Measurements from ENCODE around the gene OGFRL1. TPM values are rescaled to one million over a fixed set of nuclear protein-coding genes. Genes with fewer than 3 reads are reported as not detected.

The OGFRL1 gene
- total RNA-seq, 1 donor from 2014 or later = 35.3 TPM

- no peak overlapping the region for H3K27ac Mint-ChIP-seq (ENCODE audit: unreplicated experiment)
- peaks cover 9% of the 10 kb centered on the region for H3K4me1 ChIP-seq (ENCODE audit: insufficient read depth, low read length)
- H3K79me2 ChIP-seq (ENCODE audit: insufficient read depth, low read length) = no peaks in the 10 kb centered on the region
- H3K4me2 ChIP-seq (ENCODE audit: low read length) = no peak overlapping the region
- FAIRE-seq (no peak), DNase-seq (ENCODE audit: low read depth) (no peak)
- H4K20me1 ChIP-seq (ENCODE audit: insufficient read depth, low read length) = no peaks in the 10 kb centered on the region
- no peak overlapping the region for H3K9ac ChIP-seq (ENCODE audit: low read length)
- H3K27me3 ChIP-seq (ENCODE audit: insufficient read depth, low read length) = no peaks in the 10 kb centered on the region
- H3K9me3 ChIP-seq (ENCODE audit: insufficient read depth, low read depth, low read length) = no peaks in the 10 kb centered on the region
- no peaks in the 10 kb centered on the region for H3K36me3 ChIP-seq (ENCODE audit: insufficient read depth, low read length)
- no peak overlapping the region for H3K27ac ChIP-seq (ENCODE audit: low read depth, low read length)
- H3K4me1 Mint-ChIP-seq (ENCODE audit: low read depth, unreplicated experiment) = peaks cover 5% of the 10 kb centered on the region
- no peak overlapping the region for H2AFZ ChIP-seq (ENCODE audit: low read depth, low read length)
- H3K27me3 Mint-ChIP-seq (ENCODE audit: low read depth, unreplicated experiment) = no peaks in the 10 kb centered on the region
- no peaks in the 10 kb centered on the region for H3K9me3 Mint-ChIP-seq (ENCODE audit: unreplicated experiment)
- no peak overlapping the region for H3K4me3 ChIP-seq (ENCODE audit: insufficient read depth, low read depth, low read length)
- TF ChIP-seq CTCF (IDR thresholded peaks at IDR 0.05; ENCODE audit: insufficient read depth, low read depth, low read length) (no peak), EZH2 (IDR thresholded peaks at IDR 0.05; ENCODE audit: insufficient read depth, low read length) (no peak)
- no peaks in the 10 kb centered on the region for H3K36me3 Mint-ChIP-seq (ENCODE audit: low read depth, unreplicated experiment)
- H3K4me3 Mint-ChIP-seq (ENCODE audit: unreplicated experiment) = no peak overlapping the region
These were observed 57.1 kb downstream of the OGFRL1 start for GRCh38 chr6:71345476-71346333.

GRCh38 chr6:71346334-71346694 is 57.7 kb downstream of the OGFRL1 start:
- no peak for TF ChIP-seq EZH2 (IDR thresholded peaks at IDR 0.05; ENCODE audit: insufficient read depth, low read length)
- no peak for TF ChIP-seq CTCF (IDR thresholded peaks at IDR 0.05; ENCODE audit: insufficient read depth, low read depth, low read length)
- no peak for FAIRE-seq
- H3K36me3 Mint-ChIP-seq (ENCODE audit: low read depth, unreplicated experiment) = no peaks in the 10 kb centered on the region
- peaks cover 5% of the 10 kb centered on the region for H3K4me1 Mint-ChIP-seq (ENCODE audit: low read depth, unreplicated experiment)
- Histone ChIP-seq H3K4me1 (ENCODE audit: insufficient read depth, low read length) (peaks cover 9% of the 10 kb centered on the region), H3K27ac (ENCODE audit: low read depth, low read length) (no peak overlapping the region), H3K9ac (ENCODE audit: low read length) (no peak overlapping the region), H3K4me3 (ENCODE audit: insufficient read depth, low read depth, low read length) (no peak overlapping the region), H3K4me2 (ENCODE audit: low read length) (no peak overlapping the region), H2AFZ (ENCODE audit: low read depth, low read length) (no peak overlapping the region), H3K9me3 (ENCODE audit: insufficient read depth, low read depth, low read length) (no peaks in the 10 kb centered on the region), H3K79me2 (ENCODE audit: insufficient read depth, low read length) (no peaks in the 10 kb centered on the region), H3K27me3 (ENCODE audit: insufficient read depth, low read length) (no peaks in the 10 kb centered on the region), H3K36me3 (ENCODE audit: insufficient read depth, low read length) (no peaks in the 10 kb centered on the region), H4K20me1 (ENCODE audit: insufficient read depth, low read length) (no peaks in the 10 kb centered on the region)
- H3K27ac Mint-ChIP-seq (ENCODE audit: unreplicated experiment) = no peak overlapping the region
- no peaks in the 10 kb centered on the region for H3K9me3 Mint-ChIP-seq (ENCODE audit: unreplicated experiment)
- no peaks in the 10 kb centered on the region for H3K27me3 Mint-ChIP-seq (ENCODE audit: low read depth, unreplicated experiment)
- no peak for DNase-seq (ENCODE audit: low read depth)
- H3K4me3 Mint-ChIP-seq (ENCODE audit: unreplicated experiment) = no peak overlapping the region

GRCh38 chr6:71347119-71347518 is 58.5 kb downstream of the OGFRL1 start:
- H2AFZ ChIP-seq (ENCODE audit: low read depth, low read length) = no peak overlapping the region
- H3K4me3 Mint-ChIP-seq (ENCODE audit: unreplicated experiment) = no peak overlapping the region

More at GRCh38 chr6:71347119-71347518, 58.5 kb downstream of the OGFRL1 start:
- Histone ChIP-seq H3K4me1 (ENCODE audit: insufficient read depth, low read length) (peaks cover 9% of the 10 kb centered on the region), H3K9me3 (ENCODE audit: insufficient read depth, low read depth, low read length) (no peaks in the 10 kb centered on the region), H3K27me3 (ENCODE audit: insufficient read depth, low read length) (no peaks in the 10 kb centered on the region), H3K4me2 (ENCODE audit: low read length) (no peak overlapping the region), H3K79me2 (ENCODE audit: insufficient read depth, low read length) (no peaks in the 10 kb centered on the region), H3K4me3 (ENCODE audit: insufficient read depth, low read depth, low read length) (no peak overlapping the region), H3K9ac (ENCODE audit: low read length) (no peak overlapping the region), H4K20me1 (ENCODE audit: insufficient read depth, low read length) (no peaks in the 10 kb centered on the region), H3K27ac (ENCODE audit: low read depth, low read length) (no peak overlapping the region), H3K36me3 (ENCODE audit: insufficient read depth, low read length) (no peaks in the 10 kb centered on the region)
- no peaks in the 10 kb centered on the region for H3K36me3 Mint-ChIP-seq (ENCODE audit: low read depth, unreplicated experiment)
- peaks cover 5% of the 10 kb centered on the region for H3K4me1 Mint-ChIP-seq (ENCODE audit: low read depth, unreplicated experiment)
- no peak for FAIRE-seq
- no peak overlapping the region for H3K27ac Mint-ChIP-seq (ENCODE audit: unreplicated experiment)
- H3K27me3 Mint-ChIP-seq (ENCODE audit: low read depth, unreplicated experiment) = no peaks in the 10 kb centered on the region
- no peak for TF ChIP-seq CTCF (IDR thresholded peaks at IDR 0.05; ENCODE audit: insufficient read depth, low read depth, low read length)
- TF ChIP-seq EZH2 (IDR thresholded peaks at IDR 0.05; ENCODE audit: insufficient read depth, low read length) = no peak
- no peak for DNase-seq (ENCODE audit: low read depth)
- H3K9me3 Mint-ChIP-seq (ENCODE audit: unreplicated experiment) = no peaks in the 10 kb centered on the region

Measured in astrocyte (in vitro differentiated cells and primary cell).